GM18520 (cell line): ENCODE results near the gene TBCB.
"Not testable (repeated sequence)": the region's sequence is repeated elsewhere in the genome, so short reads cannot be mapped to it uniquely, and the experiment has no call there.

Experiments used
- ATAC-seq: cut with Tn5 transposase; IDR thresholded peaks from one replicate; pipeline ENCODE4 v1.9.1; 2021; ENCODE audit not compliant: unreplicated experiment

TBCB gene

DNA sequence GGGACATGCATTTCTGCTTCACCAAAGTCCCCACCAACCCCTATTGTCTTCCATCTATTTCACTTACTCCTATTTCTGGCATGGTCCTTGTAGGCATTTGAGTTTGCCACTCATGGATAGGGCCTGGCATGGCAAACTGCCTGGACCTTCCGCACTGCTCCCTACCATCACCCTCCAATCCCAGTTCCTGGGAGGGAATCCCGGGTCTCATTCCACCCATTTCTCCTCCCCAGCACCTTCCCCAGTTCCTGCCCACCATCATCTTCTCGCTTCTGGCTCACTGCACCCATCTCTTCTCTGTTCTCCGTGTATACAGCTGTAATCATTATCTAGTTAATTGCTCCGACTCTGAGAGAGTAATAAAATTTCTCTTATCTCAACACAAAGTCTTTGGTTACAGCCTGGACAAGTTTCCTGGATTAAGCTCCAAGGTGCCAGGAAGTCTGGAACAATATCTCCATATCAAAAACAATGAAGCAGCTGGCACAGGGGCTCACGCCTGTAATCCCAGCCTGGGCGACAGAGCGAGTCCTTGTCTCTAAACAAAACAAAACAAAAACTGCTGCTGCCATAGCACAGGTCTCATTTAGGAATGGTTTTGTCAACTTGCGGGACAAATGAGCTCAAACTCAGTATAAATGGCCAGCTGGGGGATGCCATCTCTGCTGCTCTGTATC lies 54.0 kb downstream of the TBCB start:
- ATAC-seq: no peak

- ATAC-seq: no peak
These were observed 57.6 kb downstream of the TBCB start for GRCh38 chr19:36172852-36173251.

GRCh38 chr19:36173846-36174245 lies 58.6 kb downstream of the TBCB start:
- ATAC-seq: not testable (repeated sequence)
